ENCODE measurements around the gene UBLCP1.

UBLCP1 gene

DNA sequence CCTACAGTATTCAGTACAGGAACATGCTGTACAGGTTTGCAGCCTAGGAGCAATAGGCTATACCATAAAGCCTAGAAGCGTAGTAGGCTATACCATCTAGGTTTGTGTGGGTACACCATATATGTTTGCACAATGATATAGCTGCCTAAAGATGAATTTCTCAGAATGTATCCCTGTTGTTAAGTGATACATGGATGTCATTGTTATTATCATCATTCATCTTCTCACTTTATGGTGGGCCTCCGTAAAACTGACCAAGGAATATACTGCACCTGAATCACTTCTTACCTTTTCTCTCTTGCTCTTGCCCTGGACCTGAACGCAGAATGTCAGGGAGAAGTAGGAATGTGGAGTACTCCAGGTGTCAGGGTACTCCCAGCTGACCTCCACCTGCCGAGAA, 55.4 kb downstream of the UBLCP1 start:
- Histone ChIP-seq H3K36me3 (ENCODE audit: control insufficient read depth, low read length) (no peaks in the 10 kb centered on the region), H3K9me2 (replicated peaks; ENCODE audit: control insufficient read depth, low read length) (no peaks in the 10 kb centered on the region)

DNA sequence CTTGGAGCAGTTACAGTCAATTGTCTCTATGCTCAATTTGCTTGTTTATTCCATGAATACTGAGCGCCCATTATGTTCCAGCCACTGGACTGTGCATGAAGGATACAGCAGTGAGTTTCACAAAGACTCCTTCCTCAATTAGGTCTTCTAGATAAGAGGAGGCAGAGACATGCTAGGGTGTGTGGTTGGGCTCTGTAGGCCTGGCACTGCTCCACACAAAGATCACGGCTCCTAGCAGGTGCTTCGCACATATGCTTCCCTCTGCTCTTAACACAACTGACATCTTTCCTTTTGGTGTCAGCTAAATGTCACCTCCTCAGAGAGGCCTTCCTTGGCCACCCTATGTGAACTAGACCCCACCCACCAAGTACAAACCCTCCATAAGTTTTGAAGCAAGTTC, 56.3 kb downstream of the UBLCP1 start:
- Histone ChIP-seq H3K9me2 (replicated peaks; ENCODE audit: control insufficient read depth, low read length) (no peaks in the 10 kb centered on the region), H3K27me3 (ENCODE audit: control insufficient read depth, low read length) (peaks cover 16% of the 10 kb centered on the region), H3K4me1 (ENCODE audit: control insufficient read depth, low read length) (no peaks in the 10 kb centered on the region), H3K27ac (ENCODE audit: low read depth, low read length) (no peak overlapping the region), H3K79me2 (ENCODE audit: control insufficient read depth, low read length) (no peaks in the 10 kb centered on the region), H3K4me2 (ENCODE audit: low read length) (no peak overlapping the region), H3F3A (ENCODE audit: control insufficient read depth, insufficient read depth) (no peaks in the 10 kb centered on the region), H3K36me3 (ENCODE audit: control insufficient read depth, low read length) (no peaks in the 10 kb centered on the region), H3K9me3 (ENCODE audit: control insufficient read depth, insufficient read depth, low read length) (no peaks in the 10 kb centered on the region), H4K20me1 (ENCODE audit: control insufficient read depth, insufficient read depth, low read depth, low read length) (no peaks in the 10 kb centered on the region), H3K4me3 (ENCODE audit: low read length) (no peak overlapping the region)
- no peak for TF ChIP-seq EZH2phosphoT487 (IDR thresholded peaks at IDR 0.05; ENCODE audit: borderline replicate concordance, low read length)
- TF ChIP-seq, protein P1, sequence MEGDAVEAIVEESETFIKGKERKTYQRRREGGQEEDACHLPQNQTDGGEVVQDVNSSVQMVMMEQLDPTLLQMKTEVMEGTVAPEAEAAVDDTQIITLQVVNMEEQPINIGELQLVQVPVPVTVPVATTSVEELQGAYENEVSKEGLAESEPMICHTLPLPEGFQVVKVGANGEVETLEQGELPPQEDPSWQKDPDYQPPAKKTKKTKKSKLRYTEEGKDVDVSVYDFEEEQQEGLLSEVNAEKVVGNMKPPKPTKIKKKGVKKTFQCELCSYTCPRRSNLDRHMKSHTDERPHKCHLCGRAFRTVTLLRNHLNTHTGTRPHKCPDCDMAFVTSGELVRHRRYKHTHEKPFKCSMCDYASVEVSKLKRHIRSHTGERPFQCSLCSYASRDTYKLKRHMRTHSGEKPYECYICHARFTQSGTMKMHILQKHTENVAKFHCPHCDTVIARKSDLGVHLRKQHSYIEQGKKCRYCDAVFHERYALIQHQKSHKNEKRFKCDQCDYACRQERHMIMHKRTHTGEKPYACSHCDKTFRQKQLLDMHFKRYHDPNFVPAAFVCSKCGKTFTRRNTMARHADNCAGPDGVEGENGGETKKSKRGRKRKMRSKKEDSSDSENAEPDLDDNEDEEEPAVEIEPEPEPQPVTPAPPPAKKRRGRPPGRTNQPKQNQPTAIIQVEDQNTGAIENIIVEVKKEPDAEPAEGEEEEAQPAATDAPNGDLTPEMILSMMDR (IDR thresholded peaks at IDR 0.05; ENCODE audit: low read depth, low read length, poor library complexity, severe bottlenecking), result no peak

More for the DNA sequence above, 55.4 kb downstream of the UBLCP1 start:
- Histone ChIP-seq H4K20me1 (ENCODE audit: control insufficient read depth, insufficient read depth, low read depth, low read length) (no peaks in the 10 kb centered on the region), H3K9me3 (ENCODE audit: control insufficient read depth, insufficient read depth, low read length) (no peaks in the 10 kb centered on the region), H3K4me3 (ENCODE audit: low read length) (no peak overlapping the region), H3K27ac (ENCODE audit: low read depth, low read length) (no peak overlapping the region), H3K27me3 (ENCODE audit: control insufficient read depth, low read length) (peaks cover 16% of the 10 kb centered on the region), H3K79me2 (ENCODE audit: control insufficient read depth, low read length) (no peaks in the 10 kb centered on the region), H3K4me2 (ENCODE audit: low read length) (no peak overlapping the region), H3K4me1 (ENCODE audit: control insufficient read depth, low read length) (no peaks in the 10 kb centered on the region), H3F3A (ENCODE audit: control insufficient read depth, insufficient read depth) (no peaks in the 10 kb centered on the region)
- TF ChIP-seq EZH2phosphoT487 (IDR thresholded peaks at IDR 0.05; ENCODE audit: borderline replicate concordance, low read length), result no peak
- TF ChIP-seq, protein P1 (IDR thresholded peaks at IDR 0.05; ENCODE audit: low read depth, low read length, poor library complexity, severe bottlenecking), result no peak

DNA sequence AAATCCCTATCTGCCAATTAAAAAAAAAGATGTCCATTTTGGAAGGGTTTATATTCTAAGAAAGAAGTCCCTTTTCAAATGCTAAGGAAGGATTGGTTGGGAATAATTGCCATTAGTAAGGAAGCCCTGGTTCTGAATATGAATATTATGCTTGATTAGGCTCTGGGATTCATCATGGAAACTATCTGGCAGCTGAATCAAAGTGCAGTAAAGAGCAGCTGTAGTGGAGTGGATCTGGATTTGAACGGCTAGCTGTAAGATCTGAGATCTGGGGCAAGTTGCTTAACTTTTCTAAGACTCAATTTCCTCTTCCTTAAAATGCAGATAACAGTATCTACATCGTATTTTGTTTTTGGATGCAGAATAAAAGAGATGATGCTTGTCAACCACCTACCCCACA, 56.7 kb downstream of the UBLCP1 start:
- Histone ChIP-seq H3K9me2 (replicated peaks; ENCODE audit: control insufficient read depth, low read length) (no peaks in the 10 kb centered on the region), H3K36me3 (ENCODE audit: control insufficient read depth, low read length) (no peaks in the 10 kb centered on the region), H3K9me3 (ENCODE audit: control insufficient read depth, insufficient read depth, low read length) (no peaks in the 10 kb centered on the region), H3K79me2 (ENCODE audit: control insufficient read depth, low read length) (no peaks in the 10 kb centered on the region), H3K4me3 (ENCODE audit: low read length) (no peak overlapping the region), H4K20me1 (ENCODE audit: control insufficient read depth, insufficient read depth, low read depth, low read length) (no peaks in the 10 kb centered on the region), H3K4me2 (ENCODE audit: low read length) (no peak overlapping the region), H3K27ac (ENCODE audit: low read depth, low read length) (no peak overlapping the region), H3K27me3 (ENCODE audit: control insufficient read depth, low read length) (peaks cover 16% of the 10 kb centered on the region), H3F3A (ENCODE audit: control insufficient read depth, insufficient read depth) (no peaks in the 10 kb centered on the region), H3K4me1 (ENCODE audit: control insufficient read depth, low read length) (no peaks in the 10 kb centered on the region)
- TF ChIP-seq, protein P1 (IDR thresholded peaks at IDR 0.05; ENCODE audit: low read depth, low read length, poor library complexity, severe bottlenecking), result no peak
- no peak for TF ChIP-seq EZH2phosphoT487 (IDR thresholded peaks at IDR 0.05; ENCODE audit: borderline replicate concordance, low read length)

DNA sequence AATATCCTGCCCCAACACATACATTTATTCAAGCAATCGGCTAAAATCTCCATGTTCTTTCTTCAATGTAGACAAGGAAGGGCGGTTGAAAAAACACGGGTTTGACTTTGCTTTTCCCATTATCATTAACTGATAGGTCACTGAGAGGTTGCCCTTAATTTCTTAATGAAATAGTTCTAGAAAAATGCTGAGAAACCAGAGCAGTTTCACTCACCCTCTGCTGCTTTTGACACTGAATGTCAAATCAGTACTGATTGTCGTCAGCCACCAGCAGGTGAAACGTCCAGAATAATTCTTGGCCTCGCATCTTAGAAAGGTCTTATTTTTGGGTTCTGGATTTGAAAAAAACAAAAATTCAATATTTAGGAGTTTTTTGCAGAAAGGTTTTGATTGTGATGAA, 59.1 kb downstream of the UBLCP1 start:
- H3K27me3 ChIP-seq (ENCODE audit: control insufficient read depth, low read length), result peaks cover 18% of the 10 kb centered on the region
- no peaks in the 10 kb centered on the region for H3K9me2 ChIP-seq (replicated peaks; ENCODE audit: control insufficient read depth, low read length)
- no peaks in the 10 kb centered on the region for H3K9me3 ChIP-seq (ENCODE audit: control insufficient read depth, insufficient read depth, low read length)
- H3K4me2 ChIP-seq (ENCODE audit: low read length), result no peak overlapping the region
- H3F3A ChIP-seq (ENCODE audit: control insufficient read depth, insufficient read depth), result no peaks in the 10 kb centered on the region
- H3K4me3 ChIP-seq (ENCODE audit: low read length), result no peak overlapping the region
- H3K79me2 ChIP-seq (ENCODE audit: control insufficient read depth, low read length), result no peaks in the 10 kb centered on the region
- H3K27ac ChIP-seq (ENCODE audit: low read depth, low read length), result no peak overlapping the region
- no peaks in the 10 kb centered on the region for H3K36me3 ChIP-seq (ENCODE audit: control insufficient read depth, low read length)
- no peaks in the 10 kb centered on the region for H3K4me1 ChIP-seq (ENCODE audit: control insufficient read depth, low read length)
- TF ChIP-seq EZH2phosphoT487 (IDR thresholded peaks at IDR 0.05; ENCODE audit: borderline replicate concordance, low read length), result no peak
- TF ChIP-seq, protein P1 (IDR thresholded peaks at IDR 0.05; ENCODE audit: low read depth, low read length, poor library complexity, severe bottlenecking), result no peak
- no peaks in the 10 kb centered on the region for H4K20me1 ChIP-seq (ENCODE audit: control insufficient read depth, insufficient read depth, low read depth, low read length)

Measured in DOHH2 (cell line).